A673 (cell line): ENCODE results near the gene TMEM18. TPM values are rescaled to one million over a fixed set of nuclear protein-coding genes. Genes with fewer than 3 reads are reported as not detected.

Source experiments
- BruUV-seq: library from RNA; stranded (reverse); fragments of 400-500 nt; replicated peaks from 2 replicates; lab custom pipeline; 2021; lab: Mats Ljungman, UMichigan
- CTCF ChIA-PET: fragments of 300-600 bp; sonication (Branson Sonifier 250); formaldehyde crosslinking; loops from one replicate; lab custom pipeline; 2022; ENCODE audit warnings: antibody characterized with exemption; lab: Charles Lee
- POLR2A ChIA-PET: fragments of 300-600 bp; sonication (Branson Sonifier 250); formaldehyde crosslinking; loops from one replicate; lab custom pipeline; 2022; ENCODE audit warnings: antibody characterized with exemption; ENCODE audit not compliant: low non-redundant PET; lab: Charles Lee
- DNase-seq: peaks from one replicate; pipeline ENCODE4 v3.0.0-alpha.2; 2015; ENCODE audit warnings: low spot score
- H3K27ac ChIP-seq: fragments of 200-600 bp; sonication (generic); 2 replicates; pipeline ENCODE4 v1.5.1; 2016; ENCODE audit warnings: mixed run types, low read depth, mild to moderate bottlenecking, mixed read lengths, antibody characterized with exemption, low read length; ENCODE audit not compliant: poor library complexity, severe bottlenecking
- H3K27me3 ChIP-seq: fragments of 200-600 bp; sonication (generic); replicated peaks from 2 replicates; pipeline ENCODE4 v1.6.1; 2017; ENCODE audit warnings: mixed run types, low read depth, mild to moderate bottlenecking, mixed read lengths, antibody characterized with exemption, low read length; ENCODE audit not compliant: insufficient read depth, poor library complexity
- H3K36me3 ChIP-seq: fragments of 200-600 bp; sonication (generic); 2 replicates; pipeline ENCODE4 v1.6.1; 2016; ENCODE audit warnings: mixed run types, mild to moderate bottlenecking, mixed read lengths, antibody characterized with exemption, low read length; ENCODE audit not compliant: insufficient read depth, poor library complexity, severe bottlenecking
- H3K4me1 ChIP-seq: fragments of 200-600 bp; sonication (generic); 2 replicates; pipeline ENCODE4 v1.6.1; 2017; ENCODE audit warnings: mixed run types, mild to moderate bottlenecking, mixed read lengths, antibody characterized with exemption, low read length; ENCODE audit not compliant: insufficient read depth, poor library complexity, severe bottlenecking
- H3K4me3 ChIP-seq: fragments of 200-600 bp; sonication (generic); 2 replicates; pipeline ENCODE4 v1.5.1; 2016; ENCODE audit warnings: low read depth, mixed run types, mild to moderate bottlenecking, mixed read lengths, low read length; ENCODE audit not compliant: poor library complexity, severe bottlenecking
- H3K9me3 ChIP-seq: fragments of 200-600 bp; sonication (generic); 2 replicates; pipeline ENCODE4 v1.6.1; 2016; ENCODE audit warnings: mixed run types, low read depth, mild to moderate bottlenecking, mixed read lengths, antibody characterized with exemption, low read length; ENCODE audit not compliant: poor library complexity, severe bottlenecking
- EZH2 ChIP-seq: fragments of 200-600 bp; sonication (generic); IDR thresholded peaks from 2 replicates; pipeline ENCODE4 v1.6.1; 2017; ENCODE audit warnings: borderline replicate concordance, low read depth, mild to moderate bottlenecking, mixed read lengths, antibody characterized with exemption, low read length; ENCODE audit not compliant: poor library complexity, severe bottlenecking
- intact Hi-C: fragments of 100-400 bp; cut with micrococcal nuclease; formaldehyde crosslinking; loops from one replicate; pipeline ENCODE4 v1.10.0; 2022; ENCODE audit not compliant: unreplicated experiment
- total RNA-seq: library from RNA; stranded (reverse); gene quantifications from 2 replicates; pipeline ENCODE4 v1.2.3, GENCODE V29; 2021
- TF ChIP-seq, protein P1 (sequence below): fragments of 300-800, 200-600 bp; sonication (generic); conservative IDR thresholded peaks from 2 replicates; pipeline ENCODE4 v1.5.1; 2017; ENCODE audit warnings: low read depth, mild to moderate bottlenecking, antibody characterized with exemption, low read length, moderate library complexity, mixed read lengths

TMEM18 gene
- total RNA-seq, 1 experiment from 2014 or later, result 29.0 TPM

DNA sequence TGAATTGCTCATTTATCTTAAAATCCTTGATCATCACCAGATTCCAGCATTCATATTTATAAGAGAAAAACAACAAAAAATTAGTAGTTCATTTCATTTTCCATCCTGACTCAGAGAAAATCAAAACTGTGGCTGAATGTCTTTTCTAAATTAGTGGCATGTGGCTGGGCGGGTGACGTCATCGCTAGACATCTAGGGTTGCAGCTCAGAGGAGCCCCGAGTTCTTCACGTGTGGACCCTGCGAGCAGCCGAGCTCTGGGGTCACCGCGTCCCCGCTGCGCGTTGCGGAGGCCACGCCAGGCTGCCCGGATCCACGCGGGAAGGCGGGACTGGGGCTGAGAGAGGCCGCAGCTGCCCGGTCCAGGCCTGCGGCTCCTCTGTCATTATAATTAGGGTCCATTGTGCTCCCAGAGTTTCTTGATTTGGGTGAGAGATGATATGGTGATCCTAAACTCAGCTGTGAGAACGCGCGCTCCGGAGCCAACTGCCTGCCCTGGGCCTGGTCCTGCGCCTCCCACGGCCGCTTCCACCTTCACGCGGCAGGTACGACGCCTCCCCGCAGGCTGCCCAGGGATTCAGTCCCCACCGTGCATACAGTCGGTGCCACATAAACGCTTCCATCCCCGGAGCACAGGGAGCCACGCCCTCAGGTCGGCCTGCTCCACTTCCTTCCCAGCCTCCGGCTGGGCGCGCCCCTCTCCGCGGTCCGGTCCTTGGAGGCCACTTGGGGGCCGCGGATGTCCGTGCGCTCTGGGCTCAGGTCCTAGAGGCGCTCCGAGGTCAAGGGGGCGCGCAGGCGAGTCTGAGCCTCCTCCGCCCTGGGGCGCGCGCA lies 56.5 kb downstream of the TMEM18 start:
- DNase-seq, result no peak

DNA sequence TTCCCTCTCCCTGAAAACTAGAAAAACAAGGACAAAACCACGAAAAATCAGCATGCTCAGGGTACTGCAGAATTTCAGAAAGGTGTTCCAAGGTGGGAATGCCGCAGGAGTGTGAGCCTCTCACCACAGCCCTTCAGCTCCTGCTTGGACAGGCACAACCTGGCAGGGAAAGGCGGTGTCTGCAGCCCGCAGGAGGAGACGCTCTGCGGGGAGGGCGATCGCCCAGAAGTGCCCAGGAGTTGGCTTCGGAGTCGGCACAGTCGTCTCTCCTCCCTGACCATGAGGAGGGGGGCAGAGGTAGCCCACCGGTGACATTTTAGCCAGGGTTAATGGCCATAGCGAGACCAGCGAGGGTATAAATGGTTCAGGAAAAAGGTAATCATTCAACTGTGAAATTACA lies 57.2 kb downstream of the TMEM18 start:
- CTCF ChIA-PET, result no interaction called here
- Histone ChIP-seq H3K27me3 (no peaks in the 10 kb centered on the region), H3K36me3 (no peaks in the 10 kb centered on the region), H3K4me1 (no peaks in the 10 kb centered on the region), H3K9me3 (no peaks in the 10 kb centered on the region), H3K4me3 (no peak overlapping the region), H3K27ac (no peak overlapping the region)
- POLR2A ChIA-PET, result no interaction called here
- intact Hi-C loops, result no loop called here
- DNase-seq, result no peak
- no peak for TF ChIP-seq EZH2
- TF ChIP-seq, protein P1, sequence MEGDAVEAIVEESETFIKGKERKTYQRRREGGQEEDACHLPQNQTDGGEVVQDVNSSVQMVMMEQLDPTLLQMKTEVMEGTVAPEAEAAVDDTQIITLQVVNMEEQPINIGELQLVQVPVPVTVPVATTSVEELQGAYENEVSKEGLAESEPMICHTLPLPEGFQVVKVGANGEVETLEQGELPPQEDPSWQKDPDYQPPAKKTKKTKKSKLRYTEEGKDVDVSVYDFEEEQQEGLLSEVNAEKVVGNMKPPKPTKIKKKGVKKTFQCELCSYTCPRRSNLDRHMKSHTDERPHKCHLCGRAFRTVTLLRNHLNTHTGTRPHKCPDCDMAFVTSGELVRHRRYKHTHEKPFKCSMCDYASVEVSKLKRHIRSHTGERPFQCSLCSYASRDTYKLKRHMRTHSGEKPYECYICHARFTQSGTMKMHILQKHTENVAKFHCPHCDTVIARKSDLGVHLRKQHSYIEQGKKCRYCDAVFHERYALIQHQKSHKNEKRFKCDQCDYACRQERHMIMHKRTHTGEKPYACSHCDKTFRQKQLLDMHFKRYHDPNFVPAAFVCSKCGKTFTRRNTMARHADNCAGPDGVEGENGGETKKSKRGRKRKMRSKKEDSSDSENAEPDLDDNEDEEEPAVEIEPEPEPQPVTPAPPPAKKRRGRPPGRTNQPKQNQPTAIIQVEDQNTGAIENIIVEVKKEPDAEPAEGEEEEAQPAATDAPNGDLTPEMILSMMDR, result no peak
- BruUV-seq, result no TSS peak

More for the DNA sequence above, 56.5 kb downstream of the TMEM18 start:
- no peak overlapping the region for H3K27ac ChIP-seq
- ChIA-PET CTCF (no interaction called here), POLR2A (no interaction called here)
- H3K36me3 ChIP-seq, result no peaks in the 10 kb centered on the region
- TF ChIP-seq EZH2, result no peak
- TF ChIP-seq, protein P1, result no peak
- no TSS peak for BruUV-seq
- intact Hi-C loops, result no loop called here
- no peaks in the 10 kb centered on the region for H3K27me3 ChIP-seq
- H3K4me1 ChIP-seq, result no peaks in the 10 kb centered on the region
- no peaks in the 10 kb centered on the region for H3K9me3 ChIP-seq
- no peak overlapping the region for H3K4me3 ChIP-seq

DNA sequence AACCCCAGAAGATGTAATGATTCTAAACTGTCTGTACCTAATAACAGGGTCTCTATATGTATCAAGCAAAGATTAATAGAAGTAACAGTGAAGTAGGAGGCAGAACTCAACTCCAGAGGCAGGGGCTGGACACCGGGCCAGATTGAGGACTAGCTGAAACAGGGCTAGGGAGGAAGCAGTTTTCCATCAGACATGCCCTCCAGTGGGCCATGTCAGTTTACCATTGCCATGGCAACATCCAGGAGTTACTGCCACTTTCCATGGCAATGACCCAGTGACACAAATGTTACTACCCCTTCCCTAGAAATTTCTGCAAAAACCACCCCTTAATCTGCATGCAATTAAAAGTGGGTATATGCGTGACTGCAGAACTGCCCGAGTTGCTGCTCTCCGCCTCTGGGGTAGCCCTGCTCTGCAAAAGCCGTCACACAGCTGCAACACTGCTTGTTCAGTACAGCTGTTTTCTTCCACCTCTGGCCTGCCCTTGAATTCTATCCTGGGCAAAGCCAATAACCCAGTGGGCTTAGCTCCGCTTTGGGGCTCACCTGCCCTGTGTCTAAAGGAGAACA lies 58.7 kb downstream of the TMEM18 start:
- TF ChIP-seq EZH2, result no peak
- TF ChIP-seq, protein P1, result no peak
- Histone ChIP-seq H3K36me3 (no peaks in the 10 kb centered on the region), H3K4me3 (no peak overlapping the region), H3K4me1 (no peaks in the 10 kb centered on the region), H3K27me3 (no peaks in the 10 kb centered on the region), H3K9me3 (no peaks in the 10 kb centered on the region), H3K27ac (no peak overlapping the region)
- CTCF ChIA-PET, result no interaction called here
- POLR2A ChIA-PET, result no interaction called here
- no peak for DNase-seq
- intact Hi-C loops, result no loop called here
- no TSS peak for BruUV-seq
